Hepatocyte (in vitro differentiated cells): Measurements from ENCODE around the gene PRADC1.

Source experiments
- EZH2 ChIP-seq: fragments of 200-600 bp; sonication (generic); IDR thresholded peaks from 2 replicates; pipeline ENCODE4 v1.6.1; 2016; ENCODE audit warnings: antibody characterized with exemption, mild to moderate bottlenecking, borderline replicate concordance
- TF ChIP-seq, protein P1 (sequence below): fragments of 200-600 bp; sonication (generic); IDR thresholded peaks from 2 replicates; pipeline ENCODE4 v1.5.1; 2016; ENCODE audit warnings: antibody characterized with exemption, mild to moderate bottlenecking; ENCODE audit not compliant: poor library complexity

DNA sequence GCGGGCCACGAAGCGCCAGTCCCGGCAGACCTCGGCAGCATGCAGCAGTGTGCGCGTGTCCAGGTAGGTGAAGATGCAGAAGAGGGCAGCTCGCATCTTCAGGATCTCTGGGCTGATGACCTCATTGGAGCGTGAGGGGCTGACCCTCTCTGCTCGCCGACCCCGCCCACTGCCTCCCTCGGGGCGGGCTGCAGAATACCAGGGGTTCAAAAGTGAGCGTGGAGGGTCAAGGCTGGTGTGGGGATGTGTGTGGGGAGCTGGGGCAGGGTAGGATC is 31.2 kb upstream of the PRADC1 start:
- TF ChIP-seq, protein P1, sequence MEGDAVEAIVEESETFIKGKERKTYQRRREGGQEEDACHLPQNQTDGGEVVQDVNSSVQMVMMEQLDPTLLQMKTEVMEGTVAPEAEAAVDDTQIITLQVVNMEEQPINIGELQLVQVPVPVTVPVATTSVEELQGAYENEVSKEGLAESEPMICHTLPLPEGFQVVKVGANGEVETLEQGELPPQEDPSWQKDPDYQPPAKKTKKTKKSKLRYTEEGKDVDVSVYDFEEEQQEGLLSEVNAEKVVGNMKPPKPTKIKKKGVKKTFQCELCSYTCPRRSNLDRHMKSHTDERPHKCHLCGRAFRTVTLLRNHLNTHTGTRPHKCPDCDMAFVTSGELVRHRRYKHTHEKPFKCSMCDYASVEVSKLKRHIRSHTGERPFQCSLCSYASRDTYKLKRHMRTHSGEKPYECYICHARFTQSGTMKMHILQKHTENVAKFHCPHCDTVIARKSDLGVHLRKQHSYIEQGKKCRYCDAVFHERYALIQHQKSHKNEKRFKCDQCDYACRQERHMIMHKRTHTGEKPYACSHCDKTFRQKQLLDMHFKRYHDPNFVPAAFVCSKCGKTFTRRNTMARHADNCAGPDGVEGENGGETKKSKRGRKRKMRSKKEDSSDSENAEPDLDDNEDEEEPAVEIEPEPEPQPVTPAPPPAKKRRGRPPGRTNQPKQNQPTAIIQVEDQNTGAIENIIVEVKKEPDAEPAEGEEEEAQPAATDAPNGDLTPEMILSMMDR: no peak
- no peak for TF ChIP-seq EZH2
